ENCODE results near the gene PTCRA.

- TF ChIP-seq PRRX2 (CRISPR knock-in tag; IDR thresholded peaks at IDR 0.05) = no peak
- TF ChIP-seq CTCF (IDR thresholded peaks at IDR 0.05) = no peak
- TF ChIP-seq ESRRA (CRISPR knock-in tag; IDR thresholded peaks at IDR 0.05; ENCODE audit: borderline replicate concordance) = no peak
- TF ChIP-seq ZNF512 (CRISPR knock-in tag; IDR thresholded peaks at IDR 0.05; ENCODE audit: borderline replicate concordance) = no peak
- no peak for TF ChIP-seq MAX (CRISPR knock-in tag; IDR thresholded peaks at IDR 0.05)
- no peak for TF ChIP-seq MLX (CRISPR knock-in tag; IDR thresholded peaks at IDR 0.05)
- no peak for TF ChIP-seq ARID4B (CRISPR knock-in tag; IDR thresholded peaks at IDR 0.05; ENCODE audit: borderline replicate concordance)
- no peak for TF ChIP-seq ERG (CRISPR knock-in tag; IDR thresholded peaks at IDR 0.05)
- no peak for TF ChIP-seq ZNF281 (CRISPR knock-in tag; IDR thresholded peaks at IDR 0.05)
- no peak for TF ChIP-seq TP53 (CRISPR knock-in tag; IDR thresholded peaks at IDR 0.05)
Observed at GRCh38 chr6:42959917-42960242, 44.0 kb downstream of the PTCRA start.

All from WTC11 (cell line).